NCI-H524 (cell line): ENCODE data around the gene CYP19A1.
"Not testable (repeated sequence)": the region's sequence is repeated elsewhere in the genome, so short reads cannot be mapped to it uniquely, and the experiment has no call there.

ENCODE experiments used
- DNase-seq, 2 experiments: peaks; one replicate each; lab custom pipeline; 2025; lab: John Stamatoyannopoulos, UW

The CYP19A1 gene

DNA sequence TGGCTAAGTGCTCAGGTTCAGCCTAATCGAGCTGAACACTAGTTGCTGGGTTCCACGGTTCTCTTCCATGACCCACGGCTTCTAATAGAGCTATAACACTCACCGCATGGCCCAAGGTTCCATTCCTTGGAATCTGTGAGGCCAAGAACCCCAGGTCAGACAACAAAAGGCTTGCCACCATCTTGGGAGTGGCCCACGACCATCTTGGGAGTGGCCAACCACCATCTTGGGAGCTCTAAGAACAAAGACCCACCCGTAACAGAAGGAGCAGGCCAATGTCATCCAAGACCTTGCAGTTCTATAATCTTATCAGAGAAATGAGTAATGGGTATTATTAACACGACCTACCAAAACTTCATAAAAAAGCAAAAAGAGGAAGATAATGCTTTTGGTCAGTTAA, 77.3 kb downstream of the CYP19A1 start:
- DNase-seq = not testable (repeated sequence)

DNA sequence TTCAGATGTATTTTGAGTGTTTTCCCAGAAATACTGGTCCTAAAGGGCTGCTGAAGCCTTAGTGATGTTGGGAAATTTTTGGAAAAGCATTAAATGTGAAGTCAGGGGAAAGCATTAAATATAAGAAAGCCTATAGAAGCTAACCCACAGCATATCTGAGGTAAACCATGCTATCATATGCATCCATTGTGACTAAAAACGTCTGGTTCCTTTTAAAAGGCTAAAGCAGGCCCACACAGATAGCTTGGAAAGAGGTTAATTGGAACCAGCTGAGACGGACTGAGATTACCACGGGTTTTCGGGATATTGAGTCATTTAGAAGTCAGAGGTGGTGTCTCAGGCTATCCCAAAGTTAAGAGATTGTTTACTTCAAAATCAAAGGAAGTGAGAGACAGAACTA, 78.2 kb downstream of the CYP19A1 start:
- no peak for DNase-seq

DNA sequence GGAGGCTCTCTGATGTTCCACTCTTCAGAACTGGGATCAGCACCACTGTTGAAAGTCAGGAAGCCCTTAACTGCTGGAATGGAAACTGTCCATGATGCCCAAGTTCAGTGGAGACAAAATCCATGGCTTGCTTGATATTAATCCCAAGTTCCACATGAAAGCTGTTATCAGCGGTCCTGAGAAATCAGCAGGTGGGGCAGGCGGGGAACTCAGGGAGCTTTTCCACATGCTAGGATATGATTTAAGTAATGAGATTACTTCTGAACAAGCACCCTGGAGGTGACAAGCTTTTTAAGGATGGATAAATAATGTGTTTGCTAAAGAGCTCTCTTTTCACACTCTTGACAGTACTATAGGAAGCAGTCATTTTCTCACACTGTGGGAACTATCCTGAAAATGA, 82.9 kb downstream of the CYP19A1 start:
- DNase-seq = peak in 1 of 2 experiments; percentile 37

DNA sequence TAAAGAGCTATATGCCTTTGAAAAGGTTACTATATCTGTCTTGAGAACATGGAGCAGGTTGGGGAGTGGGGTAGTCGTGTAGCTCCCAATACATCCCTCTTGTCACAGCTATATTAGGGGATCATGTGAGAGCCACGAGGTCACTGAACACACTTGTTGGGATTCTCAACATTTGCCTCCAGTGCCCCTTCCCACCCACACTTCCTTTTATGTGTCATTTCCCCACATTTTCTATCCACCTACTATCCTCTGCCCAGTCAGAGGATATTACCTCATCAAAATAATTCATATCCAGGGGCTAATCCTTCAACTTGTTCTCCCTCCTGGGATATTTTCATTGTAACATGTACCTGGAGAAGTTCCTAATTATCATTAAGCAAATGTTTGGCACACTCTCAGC, 85.0 kb downstream of the CYP19A1 start:
- DNase-seq = no peak

DNA sequence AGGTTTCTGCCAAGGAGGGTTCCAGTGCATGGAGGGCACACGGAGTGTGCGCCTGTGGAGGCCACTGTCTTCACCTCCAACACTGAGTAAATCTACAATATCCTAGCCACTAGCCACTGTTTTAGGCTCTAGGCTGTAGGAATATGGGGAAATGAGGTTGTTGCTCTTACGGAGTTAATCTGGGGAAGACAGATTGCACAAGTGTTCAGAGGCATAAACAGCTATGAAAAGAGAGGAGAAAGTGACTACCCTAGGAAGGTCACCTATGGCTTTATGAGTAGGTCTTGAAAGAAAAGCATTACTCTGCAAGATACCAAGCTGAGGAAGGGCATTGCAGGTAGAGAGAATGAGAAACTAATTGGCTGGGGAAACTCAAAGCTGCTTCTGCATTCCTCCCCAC, 85.7 kb downstream of the CYP19A1 start:
- DNase-seq = no peak

DNA sequence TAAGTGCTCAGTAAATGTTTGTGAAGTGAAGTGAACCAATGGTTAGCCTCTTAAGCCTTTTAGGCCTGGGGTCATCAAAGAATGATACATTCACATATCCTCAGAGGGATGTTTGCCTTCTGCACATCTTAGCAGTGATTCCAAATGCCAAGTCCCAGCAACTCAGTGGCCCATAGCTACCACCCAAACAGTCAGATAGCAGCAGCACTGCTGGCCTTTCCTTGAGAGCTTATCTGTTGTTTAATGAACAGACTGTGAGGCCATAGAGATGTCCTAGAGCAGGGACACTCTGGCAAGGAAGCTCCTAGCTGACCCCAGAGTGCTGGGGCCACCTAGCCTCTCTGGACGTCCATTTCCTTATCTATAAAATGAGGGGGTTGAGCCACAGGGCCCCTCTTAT, 86.8 kb downstream of the CYP19A1 start:
- DNase-seq = no peak

DNA sequence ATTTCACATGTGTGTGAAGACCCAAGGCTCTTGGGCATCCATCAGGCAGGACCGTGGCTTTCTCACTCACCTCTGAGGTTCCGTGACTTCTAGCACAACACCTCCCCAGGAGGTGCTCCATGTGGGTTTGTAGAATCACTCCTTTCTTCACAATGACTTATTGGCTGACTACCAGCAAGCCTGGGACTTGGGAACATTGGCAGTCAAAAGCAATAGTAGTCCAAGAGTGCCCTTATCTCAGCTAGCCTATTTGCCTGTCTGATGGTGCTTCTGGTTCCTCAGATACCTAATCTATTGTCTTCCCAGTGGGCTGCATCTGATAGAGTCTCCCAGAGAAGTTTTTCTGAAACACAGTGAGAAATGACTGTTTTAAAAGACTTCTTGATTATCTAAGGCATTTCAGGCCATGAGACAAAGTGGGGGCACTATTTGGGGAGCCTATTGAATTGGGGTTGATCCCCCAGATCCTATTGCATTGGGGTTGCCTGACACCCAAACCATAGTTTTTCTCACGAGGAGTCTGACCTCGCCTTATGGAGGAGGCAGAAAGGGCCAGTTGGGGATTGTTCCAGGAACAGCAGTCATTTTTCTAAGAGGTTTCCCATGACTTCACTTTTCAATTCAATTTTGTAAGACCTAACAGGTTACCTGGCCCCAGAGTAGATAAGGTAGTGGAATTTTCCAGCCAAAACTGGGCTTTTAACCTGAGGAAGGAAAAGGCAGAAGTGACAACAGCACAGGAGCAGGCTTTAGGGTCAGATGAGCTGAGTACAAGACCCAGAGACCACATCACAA, 88.0 kb downstream of the CYP19A1 start:
- no peak for DNase-seq

DNA sequence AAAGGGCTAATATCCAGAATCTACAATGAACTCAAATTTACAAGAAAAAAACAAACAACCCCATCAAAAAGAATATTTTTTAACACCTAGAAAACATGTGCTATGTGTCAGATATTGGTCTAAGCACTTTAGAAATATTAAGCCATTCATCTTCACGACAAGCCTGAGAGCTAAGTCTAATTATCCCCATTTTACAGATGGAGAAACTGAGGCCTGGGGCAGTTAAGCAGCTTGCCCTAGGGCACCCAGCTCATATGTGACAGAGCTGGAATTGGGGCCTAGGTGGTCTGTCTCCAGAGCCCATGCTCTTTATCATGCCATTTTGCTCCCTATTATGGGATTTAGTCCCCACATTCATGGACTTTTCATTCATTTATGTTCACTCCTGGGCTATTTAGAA, 92.8 kb downstream of the CYP19A1 start:
- DNase-seq = no peak

DNA sequence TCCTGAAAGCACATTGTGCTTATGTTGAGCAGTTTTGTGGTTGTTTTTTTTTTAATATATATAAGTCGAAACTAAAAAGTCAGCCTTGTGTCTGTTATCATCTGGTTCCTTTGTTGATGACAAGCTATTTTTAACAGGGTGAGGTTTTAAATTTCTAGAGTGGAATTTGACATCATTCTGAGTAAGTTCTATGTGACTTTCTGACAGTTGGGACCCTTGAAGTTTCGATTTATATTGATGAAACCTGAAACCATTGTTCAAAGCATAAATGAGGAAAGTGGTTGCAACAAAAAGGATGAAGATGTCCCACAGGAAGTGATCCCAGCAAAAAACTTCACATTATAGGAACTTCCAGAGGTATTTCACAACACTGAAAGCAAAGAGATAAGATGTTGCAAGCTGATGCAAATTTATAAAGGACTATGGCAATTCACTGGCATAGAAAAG, 94.0 kb downstream of the CYP19A1 start:
- no peak for DNase-seq

DNA sequence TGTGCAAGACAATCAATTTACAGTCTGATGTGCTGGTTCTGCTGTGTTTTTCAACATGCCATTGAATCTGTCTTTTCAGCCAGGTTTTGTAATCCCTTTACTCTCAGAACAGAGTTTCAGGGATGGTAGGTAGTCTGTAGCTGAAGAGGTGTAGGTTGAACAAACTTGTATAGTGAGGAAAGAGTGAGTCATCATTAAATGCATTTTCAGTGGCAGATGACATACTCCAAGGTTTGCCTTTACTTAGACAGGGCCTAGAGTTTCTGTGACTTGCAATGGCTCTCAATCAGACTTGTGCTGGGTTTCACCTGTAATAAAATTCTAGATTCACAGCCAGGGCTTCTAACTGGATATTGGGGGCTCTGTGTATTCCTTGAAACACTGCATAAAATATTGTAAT, 94.6 kb downstream of the CYP19A1 start:
- DNase-seq = no peak

DNA sequence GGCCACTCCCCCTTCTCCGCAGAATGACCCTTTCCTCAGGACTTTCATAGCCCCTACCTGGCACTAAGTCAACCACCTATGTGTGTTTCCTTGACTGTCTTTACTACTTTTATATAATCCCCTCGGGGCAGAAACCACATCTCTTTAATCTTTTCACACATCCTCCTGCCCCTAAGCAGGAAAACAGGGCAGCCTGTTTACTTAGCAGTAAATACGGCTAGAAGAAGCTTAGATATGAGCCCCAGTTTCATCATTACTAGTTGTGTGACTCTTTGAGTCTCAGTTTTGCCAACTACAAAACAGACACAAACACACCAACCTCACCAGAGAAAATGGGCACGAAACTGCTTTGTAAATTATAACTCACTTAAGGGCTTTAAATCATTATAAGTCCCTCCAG, 98.3 kb downstream of the CYP19A1 start:
- DNase-seq = no peak

DNA sequence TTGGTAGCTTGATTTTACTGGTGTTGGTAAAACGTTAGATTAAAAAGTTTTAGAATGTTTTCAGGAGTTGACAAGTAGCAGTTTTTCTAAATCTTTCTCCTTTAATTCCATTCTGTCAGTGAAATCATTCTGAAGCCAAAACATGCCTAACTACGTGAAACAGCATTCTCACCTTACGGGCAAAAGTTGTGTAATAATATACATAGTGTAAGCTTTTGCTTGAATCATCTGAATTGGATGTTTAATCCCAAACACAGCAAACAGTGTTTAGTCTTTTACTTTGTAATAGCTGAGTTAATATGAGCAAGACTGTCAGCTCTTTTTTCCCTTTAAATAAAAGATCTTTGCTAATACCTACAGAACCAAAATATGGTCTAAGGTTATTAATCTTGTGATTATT, 100.6 kb downstream of the CYP19A1 start:
- no peak for DNase-seq

DNA sequence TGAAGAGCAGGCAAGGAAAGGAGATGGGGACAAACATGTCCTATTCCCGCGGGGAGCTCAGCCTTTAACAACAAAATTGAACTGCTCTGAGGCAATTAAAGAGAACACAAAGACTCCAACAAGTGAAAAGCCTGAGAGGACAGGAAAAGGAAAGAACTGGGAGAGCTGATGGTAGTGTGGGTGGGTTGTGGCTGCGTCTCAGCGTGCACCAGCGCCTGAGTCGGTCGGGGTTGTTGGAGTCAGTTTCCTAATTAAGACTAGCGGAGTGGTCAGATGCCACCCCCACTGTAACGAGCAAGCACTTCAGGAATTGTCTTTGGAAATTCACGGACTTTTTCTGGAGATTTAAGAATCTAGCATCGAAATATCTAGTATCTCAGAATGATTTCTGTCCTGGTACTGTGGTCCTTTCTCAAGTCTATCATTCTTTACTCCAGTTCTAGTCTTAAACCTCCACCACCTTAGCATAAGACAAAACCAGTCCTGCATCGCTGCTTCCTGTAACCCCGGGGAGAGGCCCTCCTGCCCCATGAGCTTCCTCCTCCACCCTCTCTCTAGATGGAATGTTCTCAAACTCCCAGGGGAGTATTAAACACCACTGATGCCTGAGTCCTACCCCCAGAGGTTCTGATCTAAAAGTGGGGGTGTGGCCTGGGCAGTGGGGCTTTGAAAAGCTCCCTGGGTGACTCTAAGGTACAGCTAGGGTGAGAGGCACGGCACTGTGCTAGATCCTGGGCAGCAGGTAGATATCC, 104.0 kb downstream of the CYP19A1 start:
- DNase-seq = no peak

DNA sequence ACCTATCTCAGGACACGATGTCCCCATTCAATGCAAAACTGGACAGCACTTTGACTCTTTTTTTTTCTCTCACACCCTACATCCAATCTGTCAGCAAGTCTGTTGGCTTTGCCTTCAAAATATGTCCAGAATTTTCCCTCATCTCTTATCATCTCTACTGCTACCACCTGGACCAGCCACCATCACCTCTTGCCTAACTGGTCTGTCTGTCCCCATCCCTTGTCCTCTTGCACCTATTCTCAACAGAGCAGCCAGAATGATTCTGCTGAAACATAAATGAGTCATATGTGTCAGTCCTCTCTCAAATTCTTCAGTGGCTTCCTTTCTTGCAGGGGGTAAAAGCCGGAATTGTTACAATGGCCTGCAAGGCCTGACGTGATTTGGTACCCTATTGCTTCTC, 105.8 kb downstream of the CYP19A1 start:
- DNase-seq = no peak

DNA sequence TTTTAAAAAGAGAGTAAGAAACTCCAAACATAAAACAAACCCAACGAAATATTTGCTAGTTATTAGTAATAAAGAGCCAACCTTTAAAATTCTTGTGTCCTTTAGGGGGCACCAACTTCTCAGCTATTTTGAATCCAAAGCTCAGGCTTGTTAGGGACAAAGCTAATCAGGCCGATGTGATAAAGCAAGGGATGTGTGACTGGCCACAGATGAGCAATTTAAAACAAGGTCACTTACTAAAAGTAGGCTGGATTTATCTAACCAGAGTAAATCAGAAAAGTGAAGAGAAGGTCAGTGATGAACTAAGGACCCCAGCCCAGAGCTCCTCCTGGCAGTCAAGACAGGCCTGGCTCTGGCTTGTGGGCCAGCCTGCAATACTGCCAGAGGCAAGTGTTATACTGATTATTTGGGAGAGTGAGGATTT, 108.5 kb downstream of the CYP19A1 start:
- DNase-seq = peak; percentile 12 to 64

DNA sequence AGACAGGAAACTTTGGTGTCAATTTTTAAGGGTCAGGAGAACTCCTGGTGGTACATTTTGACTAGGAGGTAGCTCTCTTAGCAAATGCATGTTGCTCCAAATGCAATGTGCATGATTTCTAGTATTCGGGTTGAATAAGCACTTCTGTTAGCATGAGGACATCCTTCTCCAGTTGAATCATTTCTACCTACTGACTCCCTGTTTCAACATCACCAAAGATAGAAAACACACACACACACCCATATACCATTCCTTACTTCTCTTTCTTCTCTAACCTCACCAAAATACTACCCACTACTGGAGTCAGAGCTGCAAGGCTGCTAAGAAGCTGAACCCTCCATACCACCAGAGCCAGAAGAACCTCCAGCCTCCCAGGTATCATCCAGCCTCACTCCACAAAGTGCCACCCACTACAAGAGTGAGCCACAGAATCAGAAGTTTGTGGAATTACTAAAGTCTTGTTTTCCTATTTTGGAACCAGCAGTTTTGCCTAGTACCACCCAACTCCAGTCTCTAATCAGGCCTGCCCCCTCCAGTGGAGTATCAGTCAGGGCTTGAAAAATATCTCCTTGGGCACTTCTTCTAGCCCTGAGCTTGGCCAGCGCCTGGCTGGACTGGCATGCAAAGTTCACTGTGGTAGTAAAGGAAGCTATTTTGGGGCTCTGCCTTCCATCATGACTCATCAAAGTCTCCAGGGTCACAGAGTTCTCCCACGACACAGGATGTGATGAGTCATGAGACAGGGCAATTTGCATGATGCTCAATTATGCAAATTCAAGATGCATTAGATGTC, 110.3 kb downstream of the CYP19A1 start:
- DNase-seq = no peak

DNA sequence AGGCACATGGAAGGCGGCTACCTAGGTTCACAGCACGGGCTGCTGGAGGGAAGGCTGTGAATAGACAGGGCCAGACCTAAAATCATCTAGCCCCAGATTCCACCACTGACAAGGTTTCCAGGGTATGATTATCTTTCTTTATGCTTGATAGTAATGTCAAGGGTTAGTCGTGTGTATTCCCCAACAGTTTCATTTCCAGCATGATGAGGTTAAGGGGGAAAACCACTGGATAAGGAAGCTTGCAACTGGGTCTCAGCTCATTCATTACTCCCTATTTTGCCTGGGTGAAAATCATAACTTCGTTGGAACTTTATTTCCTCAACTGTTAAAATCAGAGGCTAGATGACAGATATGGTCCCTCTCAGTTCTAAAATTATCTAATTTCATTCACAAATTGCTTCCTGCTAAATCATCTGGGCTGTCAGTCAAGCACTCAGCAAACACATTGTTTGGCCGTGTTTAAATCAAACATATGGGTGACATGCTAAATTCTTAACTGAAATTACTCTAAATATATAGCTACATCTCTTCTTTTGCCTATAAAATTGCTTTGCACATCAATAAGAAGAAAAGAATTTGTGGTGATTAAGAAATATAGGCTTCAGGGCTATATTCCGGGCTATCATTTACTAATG, 111.7 kb downstream of the CYP19A1 start:
- DNase-seq = no peak

DNA sequence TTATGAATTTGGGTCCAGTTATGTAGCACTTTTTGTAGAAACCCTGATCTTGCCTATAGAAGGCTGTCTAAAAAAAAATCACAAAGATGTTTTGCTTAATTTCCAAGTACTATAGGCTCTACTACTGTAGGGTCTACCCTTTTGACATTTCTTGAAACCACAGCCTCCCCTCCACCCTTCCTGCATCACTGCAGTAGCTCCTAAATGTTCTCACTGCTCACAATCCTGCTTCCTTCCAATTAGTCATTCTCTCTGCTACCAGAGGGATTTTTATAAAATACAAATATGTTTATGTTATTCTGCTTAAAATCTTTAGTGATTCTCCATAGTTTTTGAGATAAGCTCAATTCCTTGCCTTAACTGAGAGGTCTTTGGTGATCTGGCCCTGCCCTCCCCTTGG, 114.0 kb downstream of the CYP19A1 start:
- DNase-seq = no peak

DNA sequence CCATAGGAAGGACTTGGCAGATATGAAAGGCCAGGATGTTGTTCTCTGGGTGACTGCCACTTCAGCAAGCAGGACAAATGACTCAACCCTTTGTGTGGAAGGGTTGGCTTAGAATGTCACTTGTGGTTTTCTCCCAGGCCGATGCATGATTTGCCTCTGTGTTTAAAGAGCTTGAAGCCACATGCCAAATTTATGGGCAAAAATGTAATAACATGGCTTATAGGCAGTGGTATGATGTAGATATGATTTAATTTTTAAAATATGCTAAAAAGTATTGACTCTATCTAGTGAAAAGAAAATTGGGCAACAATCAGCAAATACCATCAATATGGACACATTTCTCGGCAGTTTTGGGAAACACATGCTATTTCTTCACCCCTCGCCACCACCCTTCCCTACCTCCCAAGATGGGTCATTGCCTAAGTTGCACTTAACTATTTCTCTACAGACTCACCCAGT, 114.6 kb downstream of the CYP19A1 start:
- DNase-seq = no peak

DNA sequence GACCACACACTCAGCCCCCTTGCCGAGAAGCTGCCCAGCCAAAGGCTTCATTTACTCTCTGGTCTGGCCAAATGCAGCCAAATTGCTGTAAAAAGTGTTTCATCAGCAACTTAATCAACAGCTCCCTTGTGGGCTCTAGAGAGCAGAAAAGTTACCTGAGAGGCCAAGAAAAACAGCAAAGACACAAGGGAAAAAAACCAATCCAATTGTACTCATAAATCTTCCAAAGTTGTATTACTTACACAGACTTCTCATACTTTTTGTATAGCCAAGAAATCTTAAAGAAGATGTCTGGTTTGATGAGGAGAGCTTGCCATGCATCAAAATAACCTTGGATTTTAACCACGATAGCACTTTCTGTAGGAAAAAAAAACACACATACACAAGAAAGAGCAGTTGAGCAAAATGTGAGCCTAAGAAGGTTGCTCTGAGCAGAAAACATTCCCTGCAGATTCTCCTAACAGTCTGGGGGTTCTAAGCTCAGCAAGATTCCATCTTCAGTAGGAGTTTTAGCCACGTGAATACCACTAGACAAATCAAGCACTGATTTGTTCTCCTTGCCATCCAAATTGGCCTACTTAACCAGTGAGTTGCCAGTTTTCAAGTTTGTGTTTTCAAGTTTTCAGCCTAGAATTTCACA, 120.0 kb downstream of the CYP19A1 start:
- DNase-seq = no peak

DNA sequence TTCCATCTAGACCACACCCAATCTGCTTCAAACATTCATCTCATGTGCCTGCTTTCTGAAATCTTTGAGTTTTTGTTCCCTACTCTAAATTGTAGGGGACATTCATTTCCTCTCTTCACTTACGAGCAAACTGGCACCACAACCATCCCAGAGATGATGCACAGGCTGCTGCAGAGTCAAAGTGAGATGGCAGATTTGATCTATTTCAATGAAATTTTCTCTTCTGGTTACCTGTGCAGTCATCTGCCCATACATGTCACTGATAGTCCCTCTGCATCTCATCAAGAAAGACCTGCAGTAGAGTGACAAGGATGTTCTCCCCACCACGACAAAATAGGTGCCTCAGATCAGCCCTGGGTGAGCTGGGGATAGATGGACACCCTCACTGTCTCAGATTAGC, 125.5 kb downstream of the CYP19A1 start:
- DNase-seq = no peak

DNA sequence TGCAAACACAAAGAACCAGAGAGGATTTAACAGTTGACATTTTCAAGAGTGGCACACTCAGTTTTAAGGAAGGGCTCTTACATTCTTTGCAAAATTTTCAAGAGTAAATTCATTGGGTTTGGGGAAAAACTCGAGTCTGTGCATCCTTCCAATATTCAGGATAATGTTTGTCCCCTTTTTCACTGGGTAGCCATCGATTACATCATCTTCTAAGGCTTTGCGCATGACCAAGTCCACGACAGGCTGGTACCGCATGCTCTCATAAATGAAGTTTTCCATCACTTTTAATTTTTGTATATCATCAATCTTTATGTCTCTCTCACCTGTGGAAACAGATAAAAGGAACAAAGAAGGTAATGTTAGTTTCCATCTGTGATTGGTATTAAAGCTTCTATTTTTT, 126.2 kb downstream of the CYP19A1 start:
- no peak for DNase-seq
